OCI-LY3 (cell line): ENCODE data around the gene CLIC5.

Experiments
- H2AFZ ChIP-seq: fragments of 200-600, 300-600 bp; shearing (Covaris generic); 2 replicates; pipeline ENCODE4 v1.6.0; 2014; ENCODE audit warnings: antibody characterized with exemption, low read depth, low read length
- H3K27ac ChIP-seq: fragments of 200-600, 300-600 bp; sonication (generic); 2 replicates; pipeline ENCODE4 v1.5.1; 2014; ENCODE audit warnings: mild to moderate bottlenecking, low read length, moderate library complexity, mixed read lengths
- H3K27me3 ChIP-seq: fragments of 200-600, 300-600 bp; sonication (generic); 2 replicates; pipeline ENCODE4 v1.6.1; 2014; ENCODE audit warnings: low read depth, low read length, mixed read lengths
- H3K36me3 ChIP-seq: fragments of 200-600, 300-600 bp; sonication (generic); replicated peaks from 2 replicates; pipeline ENCODE3; 2014; ENCODE audit warnings: low read depth, low read length, mixed read lengths
- H3K4me1 ChIP-seq: fragments of 300-600, 200-600 bp; sonication (generic); 2 replicates; pipeline ENCODE4 v1.6.1; 2014; ENCODE audit warnings: low read length, mixed read lengths
- H3K4me2 ChIP-seq: fragments of 200-600, 300-600 bp; sonication (generic); 2 replicates; pipeline ENCODE4 v1.6.1; 2014; ENCODE audit warnings: low read length, mixed read lengths
- H3K4me3 ChIP-seq: fragments of 300-600, 200-600 bp; sonication (generic); 2 replicates; pipeline ENCODE4 v1.5.1; 2014; ENCODE audit warnings: antibody characterized with exemption, mild to moderate bottlenecking, low read length, moderate library complexity
- H3K79me2 ChIP-seq: fragments of 300-600, 200-600 bp; shearing (Covaris generic); 2 replicates; pipeline ENCODE4 v1.6.1; 2014; ENCODE audit warnings: mild to moderate bottlenecking, low read length, mixed read lengths
- H3K9ac ChIP-seq: fragments of 300-600, 200-600 bp; shearing (Covaris generic); 2 replicates; pipeline ENCODE4 v1.6.0; 2014; ENCODE audit warnings: mild to moderate bottlenecking, low read length, moderate library complexity
- H3K9me3 ChIP-seq: fragments of 200-600, 300-600 bp; shearing (Covaris generic); 2 replicates; pipeline ENCODE4 v1.6.1; 2014; ENCODE audit warnings: low read length, mixed read lengths; ENCODE audit not compliant: insufficient read depth
- H4K20me1 ChIP-seq: fragments of 200-600, 300-600 bp; sonication (generic); 2 replicates; pipeline ENCODE4 v1.6.1; 2016; ENCODE audit warnings: low read length, mixed read lengths; ENCODE audit not compliant: insufficient read depth
- EZH2phosphoT487 ChIP-seq: fragments of 200-600 bp; shearing (Covaris generic); IDR thresholded peaks from 2 replicates; pipeline ENCODE4 v1.6.1; 2018; ENCODE audit warnings: antibody characterized with exemption, mixed run types, low read depth
- TF ChIP-seq, protein P1 (sequence below): fragments of 200-600, 300-600 bp; sonication (generic); IDR thresholded peaks from 2 replicates; pipeline ENCODE4 v1.5.1; 2014; ENCODE audit warnings: antibody characterized with exemption, low read length, low read depth

CLIC5 gene

DNA sequence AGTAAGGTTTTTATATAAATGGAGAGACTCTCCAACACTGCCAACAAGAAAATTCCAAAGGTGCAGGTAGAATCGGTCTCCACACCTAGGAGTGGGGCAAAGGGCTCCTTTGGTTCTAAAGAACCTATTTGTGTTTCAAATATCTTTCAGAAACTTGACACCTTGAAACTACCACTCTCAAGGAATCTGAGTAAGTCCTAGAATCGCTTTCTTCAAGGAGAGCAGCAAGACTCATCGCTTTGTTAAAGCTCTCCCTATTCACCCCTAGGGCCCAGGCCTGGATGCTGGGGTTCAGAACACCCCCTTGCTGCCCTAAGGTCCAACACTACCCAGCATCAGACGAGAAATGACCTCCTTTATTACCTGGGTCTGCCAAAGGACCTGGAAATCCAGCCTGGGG is 2.0 kb downstream of the CLIC5 start:
- Histone ChIP-seq H3K4me1 (peaks cover 34% of the 10 kb centered on the region), H3K27me3 (peaks cover 30% of the 10 kb centered on the region), H4K20me1 (no peaks in the 10 kb centered on the region), H3K4me2 (no peak overlapping the region), H3K4me3 (no peak overlapping the region), H3K79me2 (no peaks in the 10 kb centered on the region), H3K9ac (no peak overlapping the region), H3K27ac (no peak overlapping the region), H2AFZ (no peak overlapping the region), H3K36me3 (no peaks in the 10 kb centered on the region), H3K9me3 (no peaks in the 10 kb centered on the region)
- TF ChIP-seq, protein P1, sequence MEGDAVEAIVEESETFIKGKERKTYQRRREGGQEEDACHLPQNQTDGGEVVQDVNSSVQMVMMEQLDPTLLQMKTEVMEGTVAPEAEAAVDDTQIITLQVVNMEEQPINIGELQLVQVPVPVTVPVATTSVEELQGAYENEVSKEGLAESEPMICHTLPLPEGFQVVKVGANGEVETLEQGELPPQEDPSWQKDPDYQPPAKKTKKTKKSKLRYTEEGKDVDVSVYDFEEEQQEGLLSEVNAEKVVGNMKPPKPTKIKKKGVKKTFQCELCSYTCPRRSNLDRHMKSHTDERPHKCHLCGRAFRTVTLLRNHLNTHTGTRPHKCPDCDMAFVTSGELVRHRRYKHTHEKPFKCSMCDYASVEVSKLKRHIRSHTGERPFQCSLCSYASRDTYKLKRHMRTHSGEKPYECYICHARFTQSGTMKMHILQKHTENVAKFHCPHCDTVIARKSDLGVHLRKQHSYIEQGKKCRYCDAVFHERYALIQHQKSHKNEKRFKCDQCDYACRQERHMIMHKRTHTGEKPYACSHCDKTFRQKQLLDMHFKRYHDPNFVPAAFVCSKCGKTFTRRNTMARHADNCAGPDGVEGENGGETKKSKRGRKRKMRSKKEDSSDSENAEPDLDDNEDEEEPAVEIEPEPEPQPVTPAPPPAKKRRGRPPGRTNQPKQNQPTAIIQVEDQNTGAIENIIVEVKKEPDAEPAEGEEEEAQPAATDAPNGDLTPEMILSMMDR: no peak
- no peak for TF ChIP-seq EZH2phosphoT487

DNA sequence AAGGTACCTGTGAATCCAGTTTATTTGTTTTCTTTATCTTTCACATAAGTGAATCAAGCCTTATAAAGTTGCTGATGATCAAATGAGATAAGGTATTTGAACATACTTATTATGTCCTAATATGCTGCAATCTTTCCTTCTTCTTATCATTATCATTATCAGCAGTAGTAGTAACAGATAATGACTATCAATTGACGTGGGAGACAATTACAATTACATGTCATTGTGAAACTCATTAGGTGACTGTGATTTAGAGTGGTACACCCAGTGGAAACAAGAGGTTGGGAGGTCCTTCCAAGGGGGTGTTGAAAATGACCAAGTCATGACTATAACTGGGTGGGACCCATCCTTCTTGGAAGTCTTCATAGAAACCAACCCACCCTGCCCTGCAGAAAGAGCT is 2.8 kb downstream of the CLIC5 start:
- peaks cover 31% of the 10 kb centered on the region for H3K4me1 ChIP-seq
- H3K4me2 ChIP-seq: no peak overlapping the region
- H3K9me3 ChIP-seq: no peaks in the 10 kb centered on the region
- H3K4me3 ChIP-seq: no peak overlapping the region
- H2AFZ ChIP-seq: no peak overlapping the region
- peaks cover 27% of the 10 kb centered on the region for H3K27me3 ChIP-seq
- no peaks in the 10 kb centered on the region for H3K79me2 ChIP-seq
- no peak overlapping the region for H3K9ac ChIP-seq
- TF ChIP-seq, protein P1: no peak
- no peak for TF ChIP-seq EZH2phosphoT487
- H3K36me3 ChIP-seq: no peaks in the 10 kb centered on the region
- H4K20me1 ChIP-seq: no peaks in the 10 kb centered on the region
- no peak overlapping the region for H3K27ac ChIP-seq

DNA sequence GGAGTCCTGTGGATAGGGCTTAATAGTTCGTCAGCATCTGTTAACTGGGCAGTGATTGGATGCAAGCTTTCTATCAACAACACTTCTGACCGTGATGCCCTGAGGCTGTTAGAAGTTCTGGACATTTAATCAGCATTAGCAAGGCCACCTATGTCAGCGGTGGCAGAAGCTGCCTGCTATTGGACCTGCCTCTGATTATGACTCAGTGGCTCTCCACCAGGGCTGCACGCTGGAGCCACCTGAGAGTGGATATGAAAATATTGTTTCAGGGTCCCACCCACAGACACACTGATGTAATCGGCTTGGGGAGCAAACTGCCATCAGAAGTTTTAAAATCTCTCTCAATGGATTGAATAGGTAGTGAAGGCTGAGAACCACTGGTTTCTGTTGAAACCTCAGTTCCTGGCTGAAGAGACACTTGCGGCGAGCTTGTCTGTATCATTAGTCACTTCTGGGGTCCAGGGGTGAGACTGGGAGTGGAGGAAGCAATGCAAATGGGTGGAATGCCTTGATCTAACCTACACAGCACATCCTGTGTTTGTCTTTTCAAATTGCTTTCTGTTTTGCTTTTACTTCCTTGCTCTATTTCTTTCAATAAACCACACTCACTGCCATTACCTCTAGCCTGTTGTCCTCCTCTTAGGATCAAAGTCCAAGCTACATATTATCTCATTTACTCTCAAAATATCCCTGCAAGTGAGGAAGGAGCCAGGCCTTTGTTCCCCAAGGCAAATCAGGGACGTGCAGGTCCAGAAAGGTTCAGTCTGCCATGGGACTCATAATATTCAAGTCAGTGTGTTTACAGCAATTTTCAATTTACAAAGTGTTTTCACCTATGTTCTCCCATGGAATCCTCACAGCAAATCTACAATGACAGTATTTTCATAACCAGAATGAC is 4.2 kb downstream of the CLIC5 start:
- TF ChIP-seq EZH2phosphoT487: no peak
- TF ChIP-seq, protein P1: no peak
- Histone ChIP-seq H3K4me2 (peak overlapping the region; percentile 62), H3K9ac (peak overlapping the region; percentile 3; the same call in 1 of the 2 replicates), H3K9me3 (no peaks in the 10 kb centered on the region), H3K4me1 (peaks cover 31% of the 10 kb centered on the region), H3K27ac (peak overlapping the region; percentile 35), H3K27me3 (peaks cover 17% of the 10 kb centered on the region), H2AFZ (peak overlapping the region; percentile 81), H3K36me3 (no peaks in the 10 kb centered on the region), H4K20me1 (no peaks in the 10 kb centered on the region), H3K4me3 (peak overlapping the region; percentile 31), H3K79me2 (no peaks in the 10 kb centered on the region)

DNA sequence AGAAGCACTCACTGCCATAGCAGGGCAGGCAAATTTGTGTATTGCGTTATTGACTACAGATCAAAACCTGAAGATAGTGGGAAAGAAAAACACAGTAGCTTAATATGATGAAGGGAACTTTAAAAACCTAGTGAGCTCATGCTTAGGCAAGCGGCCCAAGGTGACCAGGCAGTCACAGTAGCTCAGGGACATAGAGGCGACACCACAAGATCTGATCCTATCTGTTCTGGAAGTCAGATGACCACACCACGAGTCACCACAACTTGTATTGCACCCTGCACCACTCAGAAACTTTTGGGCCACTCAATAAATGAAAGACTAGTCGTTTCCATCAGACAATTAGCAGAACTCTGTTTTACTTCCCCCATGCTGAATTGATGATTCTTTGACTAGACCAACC is 4.9 kb downstream of the CLIC5 start:
- H3K79me2 ChIP-seq: no peaks in the 10 kb centered on the region
- H3K4me3 ChIP-seq: peak overlapping the region; percentile 31
- H3K9ac ChIP-seq: no peak overlapping the region; the same call in 1 of the 2 replicates
- peaks cover 12% of the 10 kb centered on the region for H3K27me3 ChIP-seq
- H3K4me1 ChIP-seq: peaks cover 31% of the 10 kb centered on the region
- TF ChIP-seq, protein P1: no peak
- no peak for TF ChIP-seq EZH2phosphoT487
- H3K36me3 ChIP-seq: no peaks in the 10 kb centered on the region
- no peaks in the 10 kb centered on the region for H3K9me3 ChIP-seq
- peak overlapping the region; percentile 81; the same call in 1 of the 2 replicates for H2AFZ ChIP-seq
- peak overlapping the region; percentile 35 for H3K27ac ChIP-seq
- no peaks in the 10 kb centered on the region for H4K20me1 ChIP-seq
- H3K4me2 ChIP-seq: peak overlapping the region; percentile 62
